HepG2 (cell line): Measurements from ENCODE around the gene IL2RA. TPM values are rescaled to one million over a fixed set of nuclear protein-coding genes. Genes with fewer than 3 reads are reported as not detected.

Source experiments
- AGO2 ChIP-seq: fragments of 200-400 bp; formaldehyde crosslinking; optimal IDR thresholded peaks from 2 replicates; pipeline ENCODE3; 2017; ENCODE audit warnings: mild to moderate bottlenecking, low read depth, low read length, moderate library complexity
- ARNT ChIP-seq: fragments of 450-650 bp; IDR thresholded peaks from 2 replicates; pipeline ENCODE4 v1.6.1; 2017
- ASH2L ChIP-seq: fragments of 300-600, 200-600 bp; sonication (generic); IDR thresholded peaks from 2 replicates; pipeline ENCODE4 v1.7.0; 2017; ENCODE audit warnings: low read depth, mild to moderate bottlenecking, moderate library complexity, mixed read lengths, low read length; ENCODE audit not compliant: insufficient read length
- ATRX ChIP-seq: sonication (generic); formaldehyde crosslinking; IDR thresholded peaks from 2 replicates; pipeline ENCODE4 v1.4.0; 2020; ENCODE audit warnings: missing genetic modification reagents, borderline replicate concordance
- BORCS8-MEF2B ChIP-seq: sonication (generic); formaldehyde crosslinking; IDR thresholded peaks from 2 replicates; pipeline ENCODE4 v1.8.0; 2022; ENCODE audit warnings: mild to moderate bottlenecking, missing genetic modification reagents
- HIC2 ChIP-seq: sonication (generic); formaldehyde crosslinking; IDR thresholded peaks from 2 replicates; pipeline ENCODE4 v1.9.0; 2022; ENCODE audit warnings: low read depth, missing genetic modification reagents
- HNRNPK ChIP-seq: fragments of 200-400 bp; formaldehyde crosslinking; IDR thresholded peaks from 2 replicates; pipeline ENCODE4 v1.6.1; 2018; ENCODE audit warnings: low read length, low read depth, moderate library complexity, mild to moderate bottlenecking; ENCODE audit not compliant: poor library complexity, severe bottlenecking
- LBX2 ChIP-seq: sonication (generic); formaldehyde crosslinking; IDR thresholded peaks from 2 replicates; pipeline ENCODE4 v1.5.0; 2020; ENCODE audit warnings: missing genetic modification reagents, mild to moderate bottlenecking, borderline replicate concordance
- MAX ChIP-seq: IDR thresholded peaks from 2 replicates; pipeline ENCODE4 v1.6.1; 2012; ENCODE audit warnings: inconsistent platforms
- MAZ ChIP-seq, 2 experiments: sonication (generic) in 1 of 2; formaldehyde crosslinking in 1 of 2; IDR thresholded peaks; 2 replicates each; pipeline versions ENCODE4 v1.5.0 to v1.6.1; 2012 to 2020; ENCODE audit warnings: low read depth in 2 of 2, mild to moderate bottlenecking in 2 of 2, borderline replicate concordance in 1 of 2, improper control_type of control experiment in 1 of 2, low read length in 1 of 2, missing genetic modification reagents in 1 of 2, moderate library complexity in 1 of 2
- MED8 ChIP-seq: sonication (generic); formaldehyde crosslinking; IDR thresholded peaks from 2 replicates; pipeline ENCODE4 v1.8.1; 2023; ENCODE audit warnings: mild to moderate bottlenecking, missing genetic modification reagents; ENCODE audit not compliant: insufficient replicate concordance
- NR3C1 ChIP-seq: sonication (generic); formaldehyde crosslinking; IDR thresholded peaks from 2 replicates; pipeline ENCODE4 v1.4.0; 2020; ENCODE audit warnings: missing genetic modification reagents
- POGZ ChIP-seq: sonication (generic); formaldehyde crosslinking; IDR thresholded peaks from 2 replicates; pipeline ENCODE4 v1.4.0; 2020; ENCODE audit warnings: mild to moderate bottlenecking, missing genetic modification reagents
- PPARG ChIP-seq: conservative IDR thresholded peaks from 2 replicates; pipeline ENCODE4 v1.6.1; 2016; ENCODE audit warnings: missing biosample characterization, missing genetic modification reagents
- TEAD3 ChIP-seq: optimal IDR thresholded peaks from 2 replicates; pipeline ENCODE3; 2016; ENCODE audit warnings: borderline replicate concordance
- TRIM24 ChIP-seq: sonication (generic); formaldehyde crosslinking; IDR thresholded peaks from 2 replicates; pipeline ENCODE4 v1.8.0; 2022; ENCODE audit warnings: mild to moderate bottlenecking, missing genetic modification reagents
- ZFP36L2 ChIP-seq: sonication (generic); formaldehyde crosslinking; IDR thresholded peaks from 2 replicates; pipeline ENCODE4 v1.4.0; 2020; ENCODE audit warnings: missing genetic modification reagents
- ZMYM2 ChIP-seq: sonication (generic); formaldehyde crosslinking; IDR thresholded peaks from 2 replicates; pipeline ENCODE4 v1.8.0; 2022; ENCODE audit warnings: mild to moderate bottlenecking, missing genetic modification reagents
- ZNF143 ChIP-seq: sonication (generic); formaldehyde crosslinking; IDR thresholded peaks from 2 replicates; pipeline ENCODE4 v1.4.0; 2020; ENCODE audit warnings: missing genetic modification reagents
- ZNF20 ChIP-seq: sonication (generic); formaldehyde crosslinking; IDR thresholded peaks from 2 replicates; pipeline ENCODE4 v1.4.0; 2020; ENCODE audit warnings: mild to moderate bottlenecking, moderate library complexity, missing genetic modification reagents
- ZNF263 ChIP-seq: sonication (generic); formaldehyde crosslinking; IDR thresholded peaks from 2 replicates; pipeline ENCODE4 v1.4.0; 2020; ENCODE audit warnings: missing genetic modification reagents
- ZNF460 ChIP-seq: sonication (generic); formaldehyde crosslinking; IDR thresholded peaks from 2 replicates; pipeline ENCODE4 v1.5.1; 2020; ENCODE audit warnings: missing genetic modification reagents, mild to moderate bottlenecking, borderline replicate concordance
- ZNF510 ChIP-seq: sonication (generic); formaldehyde crosslinking; IDR thresholded peaks from 2 replicates; pipeline ENCODE4 v1.4.0; 2020; ENCODE audit warnings: low read depth, mild to moderate bottlenecking, missing genetic modification reagents
- ZNF577 ChIP-seq: sonication (generic); formaldehyde crosslinking; IDR thresholded peaks from 2 replicates; pipeline ENCODE4 v1.4.0; 2020; ENCODE audit warnings: mild to moderate bottlenecking, low read depth, missing genetic modification reagents, borderline replicate concordance
- ZNF580 ChIP-seq: IDR thresholded peaks from 2 replicates; pipeline ENCODE4 v1.6.1; 2016; ENCODE audit warnings: low read depth, borderline replicate concordance
- ZNF598 ChIP-seq: sonication (generic); formaldehyde crosslinking; IDR thresholded peaks from 2 replicates; pipeline ENCODE4 v1.5.1; 2020; ENCODE audit warnings: mild to moderate bottlenecking, missing genetic modification reagents, borderline replicate concordance
- ZNF713 ChIP-seq: sonication (generic); formaldehyde crosslinking; IDR thresholded peaks from 2 replicates; pipeline ENCODE4 v1.4.0; 2020; ENCODE audit warnings: mild to moderate bottlenecking, missing genetic modification reagents
- ZNF776 ChIP-seq: sonication (generic); formaldehyde crosslinking; IDR thresholded peaks from 2 replicates; pipeline ENCODE4 v1.4.0; 2020; ENCODE audit warnings: mild to moderate bottlenecking, missing genetic modification reagents
- ZNF83 ChIP-seq: sonication (generic); formaldehyde crosslinking; IDR thresholded peaks from 2 replicates; pipeline ENCODE4 v1.4.0; 2020; ENCODE audit warnings: missing genetic modification reagents, mild to moderate bottlenecking, borderline replicate concordance
- polyA plus RNA-seq, 8 experiments: library from polyadenylated mRNA; depleted of rRNA in 3 of 8; stranded (reverse) in 7 of 8; unstranded in 1 of 8; fragments of >200 nt; fragmentation: Illumina TruSeq in 4 of 8; extraction: Trizol in 4 of 8; gene quantifications; 2 replicates each; pipeline versions ENCODE4 v1.2.1 to v1.2.3, GENCODE V29; 2011 to 2016; ENCODE audit warnings: low read depth in 4 of 8, missing spikeins in 1 of 8, mixed read lengths in 1 of 8; ENCODE audit not compliant: insufficient read depth in 1 of 8
- total RNA-seq, 5 experiments: library from RNA; depleted of rRNA; stranded (reverse); fragments of >200 nt; fragmentation: Illumina TruSeq; extraction: Trizol; gene quantifications; 2 replicates each; pipeline ENCODE4 v1.2.3, GENCODE V29; 2016; ENCODE audit warnings: low read depth in 1 of 5

Gene IL2RA
- total and polyA plus RNA-seq, 2 of the 13 experiments (the other 11 are each of a cell fraction or from before 2014, with no cell fraction given) = not detected

- no peak for TF ChIP-seq ZMYM2
- no peak for TF ChIP-seq ARNT
- TF ChIP-seq TRIM24 (CRISPR knock-in tag) = no peak
- TF ChIP-seq ZNF143 = no peak
- TF ChIP-seq POGZ (CRISPR knock-in tag) = peak; percentile 39; the same call in 1 of the 2 replicates
- TF ChIP-seq HNRNPK = no peak
- TF ChIP-seq ZNF580 (CRISPR knock-in tag) = 0 out of 2 replicates have a peak, but pooled peaks have one; percentile 34
- TF ChIP-seq ZNF577 = no peak
- TF ChIP-seq AGO2 = peak; percentile 35
- no peak for TF ChIP-seq ZNF598 (CRISPR knock-in tag)
- TF ChIP-seq ZNF510 = no peak
- no peak for TF ChIP-seq LBX2 (CRISPR knock-in tag)
- no peak for TF ChIP-seq MAX
- peak; percentile 60 for TF ChIP-seq ASH2L
- peak; percentile 29 for TF ChIP-seq MED8
- TF ChIP-seq ZNF776 (CRISPR knock-in tag) = no peak
- no peak for TF ChIP-seq MAZ (IDR thresholded peaks at IDR 0.05; ENCODE audit: borderline replicate concordance, low read depth, low read length)
- TF ChIP-seq MAZ (CRISPR knock-in tag; IDR thresholded peaks at IDR 0.05; ENCODE audit: low read depth) = no peak
- TF ChIP-seq HIC2 (CRISPR knock-in tag) = no peak
- TF ChIP-seq TEAD3 (CRISPR knock-in tag) = peak; percentile 41
- no peak for TF ChIP-seq ZNF460 (CRISPR knock-in tag)
- no peak for TF ChIP-seq ATRX (CRISPR knock-in tag)
- TF ChIP-seq NR3C1 (CRISPR knock-in tag) = no peak
- no peak for TF ChIP-seq BORCS8-MEF2B (CRISPR knock-in tag)
- peak; percentile 35; the same call in 1 of the 2 replicates for TF ChIP-seq ZNF83 (CRISPR knock-in tag)
- no peak for TF ChIP-seq ZFP36L2 (CRISPR knock-in tag)
- TF ChIP-seq ZNF263 (CRISPR knock-in tag) = 0 out of 2 replicates have a peak, but pooled peaks have one; percentile 25
- TF ChIP-seq PPARG (CRISPR knock-in tag) = no peak
- no peak for TF ChIP-seq ZNF20
- no peak for TF ChIP-seq ZNF713 (CRISPR knock-in tag)
Observed at GRCh38 chr10:6089334-6090219, 27.4 kb upstream of the IL2RA start (continued).
